C4-2B (cell line): ENCODE results near the gene BAK1.

ENCODE experiments used
- H3K27ac ChIP-seq: fragments of 450-650 bp; 2 replicates; pipeline ENCODE4 v1.5.1; 2017
- CTCF ChIP-seq: fragments of 450-650 bp; conservative IDR thresholded peaks from 2 replicates; pipeline ENCODE4 v1.5.1; 2017; ENCODE audit warnings: mild to moderate bottlenecking
- ZFX ChIP-seq: fragments of 450-650 bp; IDR thresholded peaks from 2 replicates; pipeline ENCODE4 v1.6.1; 2017

Gene BAK1

GRCh38 chr6:33613795-33614168, 33.7 kb upstream of the BAK1 start:
- H3K27ac ChIP-seq: no peak overlapping the region
- TF ChIP-seq ZFX (no peak), CTCF (no peak)

- no peak overlapping the region for H3K27ac ChIP-seq
- TF ChIP-seq ZFX: no peak
- TF ChIP-seq CTCF: no peak
These were observed 33.2 kb upstream of the BAK1 start for GRCh38 chr6:33613146-33613794.

- no peak for TF ChIP-seq CTCF
- TF ChIP-seq ZFX: no peak
- no peak overlapping the region for H3K27ac ChIP-seq
These were observed 31.0 kb upstream of the BAK1 start for GRCh38 chr6:33610779-33611732.

- TF ChIP-seq CTCF: no peak
- TF ChIP-seq ZFX: no peak
- no peak overlapping the region for H3K27ac ChIP-seq
These were observed 30.0 kb upstream of the BAK1 start for GRCh38 chr6:33610067-33610466.

- TF ChIP-seq CTCF (no peak), ZFX (no peak)
- no peak overlapping the region for H3K27ac ChIP-seq
These were observed 29.5 kb upstream of the BAK1 start for GRCh38 chr6:33609528-33609927.

GRCh38 chr6:33609019-33609418, 28.9 kb upstream of the BAK1 start:
- TF ChIP-seq CTCF (no peak), ZFX (no peak)
- no peak overlapping the region for H3K27ac ChIP-seq

GRCh38 chr6:33607784-33608161, 27.7 kb upstream of the BAK1 start:
- TF ChIP-seq CTCF (no peak; the same call in 1 of the 2 replicates), ZFX (no peak)
- H3K27ac ChIP-seq: no peak overlapping the region
